B cell (primary cell): ENCODE measurements around the gene GPATCH11. TPM values are rescaled to one million over a fixed set of nuclear protein-coding genes. Genes with fewer than 3 reads are reported as not detected.

ENCODE experiments used
- ATAC-seq: fragments of 200-7000 bp; cut with Tn5 transposase; one replicate; pipeline ENCODE4 v1.10.0; 2021; ENCODE audit warnings: low read depth, mild to moderate bottlenecking, moderate number of reproducible peaks, moderate library complexity
- CTCF ChIA-PET: fragments of 350-600 bp; sonication (Branson Sonifier 250); formaldehyde crosslinking; loops from one replicate; lab custom pipeline; 2021; ENCODE audit warnings: antibody characterized with exemption, inconsistent platforms; lab: Charles Lee
- POLR2A ChIA-PET: fragments of 350-600 bp; sonication (Branson Sonifier 250); formaldehyde crosslinking; loops from one replicate; lab custom pipeline; 2021; ENCODE audit warnings: antibody characterized with exemption; lab: Charles Lee
- DNase-seq: peaks from one replicate; pipeline ENCODE4 v3.0.0; 2013
- H2AFZ ChIP-seq: 2 replicates; pipeline ENCODE4 v1.6.1; 2012; ENCODE audit warnings: mild to moderate bottlenecking, low read depth, low read length; ENCODE audit not compliant: insufficient read depth, poor library complexity, severe bottlenecking
- H3K27ac ChIP-seq, 2 donors: 1 replicate in 1 of 2; 2 replicates in 1 of 2; pipeline ENCODE4 v1.5.1; 2012 to 2013; ENCODE audit warnings: low read length in 2 of 2, mild to moderate bottlenecking in 2 of 2, moderate library complexity in 1 of 2
- H3K27me3 ChIP-seq, 4 experiments: fragments of 200-600 bp in 1 of 4; sonication (generic) in 1 of 4; replicated peaks in 1 of 4; 1 replicate in 2 of 4; 2 replicates in 2 of 4; pipeline versions ENCODE4 v1.6.1 to v1.7.0; 2013 to 2016; ENCODE audit warnings: low read length in 3 of 4, mild to moderate bottlenecking in 2 of 4, mixed read lengths in 1 of 4, moderate library complexity in 1 of 4; ENCODE audit not compliant: insufficient read depth in 4 of 4, control insufficient read depth in 3 of 4; ENCODE audit errors: control extremely low read depth in 1 of 4
- H3K36me3 ChIP-seq, 2 experiments: replicated peaks in 1 of 2; 1 replicate in 1 of 2; 2 replicates in 1 of 2; pipeline versions ENCODE4 v1.6.1 to v1.7.1; 2013; ENCODE audit warnings: low read length in 1 of 2; ENCODE audit not compliant: insufficient read depth in 2 of 2, control insufficient read depth in 1 of 2; ENCODE audit errors: control extremely low read depth in 1 of 2, extremely low read depth in 1 of 2
- H3K4me1 ChIP-seq, 2 donors: fragments of 200-600 bp in 1 of 2; sonication (generic) in 1 of 2; 1 replicate in 1 of 2; 2 replicates in 1 of 2; pipeline versions ENCODE4 v1.5.1 to v1.6.1; 2013 to 2017; ENCODE audit warnings: low read length in 2 of 2; ENCODE audit not compliant: control insufficient read depth in 2 of 2, insufficient read depth in 2 of 2
- H3K4me2 ChIP-seq: replicated peaks from 2 replicates; pipeline ENCODE3; 2012; ENCODE audit warnings: mild to moderate bottlenecking, low read depth, low read length; ENCODE audit not compliant: poor library complexity, severe bottlenecking
- H3K4me3 ChIP-seq, 5 experiments: fragments of 200-600 bp in 1 of 5; sonication (generic) in 1 of 5; 1 replicate in 3 of 5; 2 replicates in 2 of 5; pipeline versions ENCODE4 v1.5.1 to v1.7.0; 2011 to 2016; ENCODE audit warnings: low read length in 4 of 5, mild to moderate bottlenecking in 4 of 5, low read depth in 2 of 5, control low read depth in 1 of 5, moderate library complexity in 1 of 5; ENCODE audit not compliant: insufficient read depth in 1 of 5; ENCODE audit errors: control extremely low read depth in 1 of 5, extremely low read depth in 1 of 5
- H3K79me2 ChIP-seq: fragments of 200-600 bp; sonication (generic); one replicate; pipeline ENCODE4 v1.6.0; 2016; ENCODE audit warnings: low read length; ENCODE audit not compliant: control insufficient read depth, insufficient read depth
- H3K9ac ChIP-seq: fragments of 200-600 bp; sonication (generic); 2 replicates; pipeline ENCODE4 v1.6.1; 2017; ENCODE audit warnings: mild to moderate bottlenecking, low read length, moderate library complexity
- H3K9me3 ChIP-seq, 3 donors: one replicate each; pipeline versions ENCODE4 v1.6.1 to v1.7.1; 2013; ENCODE audit warnings: low read length in 2 of 3; ENCODE audit not compliant: control insufficient read depth in 2 of 3, insufficient read depth in 1 of 3; ENCODE audit errors: control extremely low read depth in 1 of 3
- H4K20me1 ChIP-seq: 2 replicates; pipeline ENCODE4 v1.6.0; 2012; ENCODE audit warnings: mild to moderate bottlenecking, low read length; ENCODE audit not compliant: insufficient read depth, control insufficient read depth, poor library complexity, severe bottlenecking
- H3K27ac Mint-ChIP-seq: one replicate; pipeline ENCODE4 v1.8.0; 2021; ENCODE audit warnings: mixed read lengths
- H3K27me3 Mint-ChIP-seq: one replicate; pipeline ENCODE4 v1.8.0; 2021; ENCODE audit warnings: mixed read lengths
- H3K4me1 Mint-ChIP-seq: one replicate; pipeline ENCODE4 v1.8.0; 2021; ENCODE audit warnings: mixed read lengths
- H3K4me3 Mint-ChIP-seq: one replicate; pipeline ENCODE4 v1.8.0; 2021; ENCODE audit warnings: mixed read lengths
- H3K9me3 Mint-ChIP-seq: one replicate; pipeline ENCODE4 v1.8.0; 2022; ENCODE audit warnings: mixed read lengths; ENCODE audit not compliant: insufficient read depth
- CTCF ChIP-seq: fragments of 200-600 bp; IDR thresholded peaks from one replicate; pipeline ENCODE4 v1.8.0; 2022; ENCODE audit warnings: antibody characterized with exemption, mild to moderate bottlenecking
- EZH2 ChIP-seq: IDR thresholded peaks from 2 replicates; pipeline ENCODE4 v1.6.1; 2012; ENCODE audit warnings: borderline replicate concordance, low read depth, mild to moderate bottlenecking, moderate library complexity, low read length; ENCODE audit not compliant: insufficient read depth, poor library complexity, severe bottlenecking
- WGBS: methylation state at CpG from one replicate; pipeline ENCODE4 v1.1.5; 2013; ENCODE audit warnings: missing lambda C conversion rate; ENCODE audit not compliant: insufficient coverage; 5-methylcytosine and 5-hydroxymethylcytosine counted together
- intact Hi-C: fragments of 100-400 bp; cut with micrococcal nuclease; formaldehyde crosslinking; loops from one replicate; pipeline ENCODE4 v1.10.0; 2022
- polyA plus RNA-seq: library from polyadenylated mRNA; depleted of rRNA; stranded (reverse); fragments of >200 nt; gene quantifications from 2 replicates; pipeline ENCODE4 v1.2.3, GENCODE V29; 2012
- total RNA-seq, 2 donors: library from RNA; stranded (reverse); fragments of 120-200 nt in 1 of 2; gene quantifications; 1 replicate in 1 of 2; 2 replicates in 1 of 2; pipeline versions ENCODE4 v1.2.3 to v1.2.4, GENCODE V29; 2013 to 2022

Gene GPATCH11
- total and polyA plus RNA-seq, 2 donors (not counting 1 experiment from before 2014, with no cell fraction given) = 9.6 to 18.2 TPM

DNA sequence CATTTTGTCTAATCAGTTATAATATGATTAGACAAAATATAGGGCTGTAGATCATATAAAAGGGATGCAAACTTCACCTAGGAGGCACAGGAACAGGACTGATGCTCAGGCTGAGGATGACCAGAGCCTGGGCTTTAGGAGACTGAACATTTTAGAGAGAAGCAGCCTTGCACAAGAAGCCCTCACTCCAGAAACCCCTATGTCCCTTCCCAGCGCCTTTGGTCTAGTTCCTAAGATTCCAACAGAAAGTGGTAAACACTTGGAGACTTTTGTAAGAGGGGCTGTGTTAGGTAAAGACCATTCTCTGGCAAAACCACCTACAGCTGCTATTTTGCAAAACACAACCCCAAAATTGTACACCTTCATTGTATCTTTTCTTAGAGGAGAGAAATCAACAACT is 33.2 kb downstream of the GPATCH11 start:
- Mint-ChIP-seq H3K9me3 (no peaks in the 10 kb centered on the region), H3K27me3 (no peaks in the 10 kb centered on the region), H3K4me1 (no peaks in the 10 kb centered on the region), H3K27ac (no peak overlapping the region), H3K4me3 (no peak overlapping the region)
- intact Hi-C loops = no loop called here
- POLR2A ChIA-PET = no interaction called here
- no peak for DNase-seq
- peaks cover 0 to 52% of the 10 kb centered on the region in 2 experiments for H3K36me3 ChIP-seq
- no peaks in the 10 kb centered on the region for H3K27me3 ChIP-seq
- no peak for TF ChIP-seq CTCF
- TF ChIP-seq EZH2 = no peak
- no CpG with 5 or more reads among the region's 1 CpG for WGBS
- no peaks in the 10 kb centered on the region for H3K79me2 ChIP-seq
- H2AFZ ChIP-seq = no peak overlapping the region
- H3K4me1 ChIP-seq = no peaks in the 10 kb centered on the region
- H3K27ac ChIP-seq = no peak overlapping the region
- CTCF ChIA-PET = no interaction called here
- H3K4me3 ChIP-seq = no peak overlapping the region
- no peak overlapping the region for H3K4me2 ChIP-seq
- no peaks in the 10 kb centered on the region for H3K9me3 ChIP-seq
- no peaks in the 10 kb centered on the region for H4K20me1 ChIP-seq
- no peak overlapping the region for H3K9ac ChIP-seq
- ATAC-seq = no peak

GRCh38 chr2:37119157-37119556 is 34.8 kb downstream of the GPATCH11 start:
- H3K9me3 ChIP-seq = no peaks in the 10 kb centered on the region
- intact Hi-C loops = no loop called here
- TF ChIP-seq CTCF (no peak), EZH2 (no peak)
- Mint-ChIP-seq H3K4me1 (no peaks in the 10 kb centered on the region), H3K4me3 (no peak overlapping the region), H3K27me3 (no peaks in the 10 kb centered on the region), H3K27ac (no peak overlapping the region), H3K9me3 (no peaks in the 10 kb centered on the region)
- WGBS = 100% methylated on average over 2 of the region's 5 CpGs
- DNase-seq = no peak
- no peak overlapping the region for H2AFZ ChIP-seq
- H4K20me1 ChIP-seq = no peaks in the 10 kb centered on the region
- ChIA-PET CTCF (no interaction called here), POLR2A (no interaction called here)
- no peak overlapping the region for H3K4me2 ChIP-seq
- no peaks in the 10 kb centered on the region for H3K27me3 ChIP-seq
- ATAC-seq = no peak
- no peaks in the 10 kb centered on the region for H3K79me2 ChIP-seq
- H3K9ac ChIP-seq = no peak overlapping the region
- peaks cover 0 to 53% of the 10 kb centered on the region in 2 experiments for H3K36me3 ChIP-seq
- H3K4me1 ChIP-seq = no peaks in the 10 kb centered on the region
- H3K4me3 ChIP-seq = no peak overlapping the region
- no peak overlapping the region for H3K27ac ChIP-seq
